GM10266 (cell line): ENCODE measurements around the gene PRKN.

Source experiments
- DNase-seq: peaks from one replicate; pipeline ENCODE4 v3.0.0; 2012; ENCODE audit errors: extremely low spot score
- CTCF ChIP-seq: IDR thresholded peaks from 2 replicates; pipeline ENCODE4 v1.5.1; 2012; ENCODE audit warnings: mild to moderate bottlenecking, low read depth; ENCODE audit not compliant: control insufficient read depth, insufficient read depth; ENCODE audit errors: missing control alignments

Gene PRKN

GRCh38 chr6:161772176-161772575, 955.4 kb downstream of the PRKN start:
- no peak for DNase-seq
- no peak for TF ChIP-seq CTCF

- TF ChIP-seq CTCF: no peak
- no peak for DNase-seq
These were observed 965.6 kb downstream of the PRKN start for GRCh38 chr6:161761966-161762365.

- DNase-seq: no peak
- TF ChIP-seq CTCF: no peak
These were observed 972.5 kb downstream of the PRKN start for GRCh38 chr6:161755080-161755479.

GRCh38 chr6:161750686-161751085, 976.9 kb downstream of the PRKN start:
- DNase-seq: no peak

GRCh38 chr6:161749576-161749975, 978.0 kb downstream of the PRKN start:
- TF ChIP-seq CTCF: no peak
- DNase-seq: no peak

More at GRCh38 chr6:161750686-161751085, 976.9 kb downstream of the PRKN start:
- TF ChIP-seq CTCF: no peak

GRCh38 chr6:161748535-161749416, 978.8 kb downstream of the PRKN start:
- no peak for TF ChIP-seq CTCF
- no peak for DNase-seq

GRCh38 chr6:161747506-161747905, 980.1 kb downstream of the PRKN start:
- DNase-seq: no peak
- TF ChIP-seq CTCF: no peak
